ENCODE measurements around the gene TCL1B.

DNA sequence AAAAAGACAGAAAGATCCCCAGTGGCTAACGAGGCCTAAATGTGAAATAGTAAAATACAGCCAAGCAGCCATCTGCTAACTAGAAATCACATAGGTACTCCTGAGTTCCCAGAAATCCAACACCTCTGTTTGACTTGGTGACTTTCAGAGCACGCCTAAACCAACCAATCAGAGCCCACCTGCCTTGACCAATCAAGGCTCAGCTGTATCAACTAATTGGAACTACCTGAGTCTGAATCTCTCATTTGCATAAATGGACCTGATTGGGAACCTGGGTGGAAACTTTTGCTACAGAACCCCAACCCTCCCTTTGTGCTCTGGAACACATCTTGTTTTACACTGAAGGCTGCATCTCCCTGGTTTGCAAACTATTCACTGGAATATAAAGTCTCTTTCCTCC is 5.1 kb upstream of the TCL1B start:
- no peak for TF ChIP-seq RFX5 (IDR thresholded peaks at IDR 0.05; ENCODE audit: low read depth, low read length)
- TF ChIP-seq ZNF547 (CRISPR knock-in tag; IDR thresholded peaks at IDR 0.05), result no peak
- TF ChIP-seq KLF13 (CRISPR knock-in tag; IDR thresholded peaks at IDR 0.05), result no peak
- no peak for TF ChIP-seq ZFP36 (IDR thresholded peaks at IDR 0.05; ENCODE audit: borderline replicate concordance, low read depth, low read length, partially characterized antibody)
- TF ChIP-seq ZNF251 (CRISPR knock-in tag; IDR thresholded peaks at IDR 0.05), result no peak
- TF ChIP-seq, protein P1, sequence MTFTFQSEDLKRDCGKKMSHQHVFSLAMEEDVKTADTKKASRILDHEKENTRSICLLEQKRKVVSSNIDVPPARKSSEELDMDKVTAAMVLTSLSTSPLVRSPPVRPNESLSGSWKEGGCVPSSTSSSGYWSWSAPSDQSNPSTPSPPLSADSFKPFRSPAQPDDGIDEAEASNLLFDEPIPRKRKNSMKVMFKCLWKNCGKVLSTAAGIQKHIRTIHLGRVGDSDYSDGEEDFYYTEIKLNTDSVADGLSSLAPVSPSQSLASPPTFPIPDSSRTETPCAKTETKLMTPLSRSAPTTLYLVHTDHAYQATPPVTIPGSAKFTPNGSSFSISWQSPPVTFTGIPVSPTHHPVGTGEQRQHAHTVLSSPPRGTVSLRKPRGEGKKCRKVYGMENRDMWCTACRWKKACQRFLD (CRISPR knock-in tag; IDR thresholded peaks at IDR 0.05; ENCODE audit: borderline replicate concordance), result no peak
- TF ChIP-seq, protein P2, sequence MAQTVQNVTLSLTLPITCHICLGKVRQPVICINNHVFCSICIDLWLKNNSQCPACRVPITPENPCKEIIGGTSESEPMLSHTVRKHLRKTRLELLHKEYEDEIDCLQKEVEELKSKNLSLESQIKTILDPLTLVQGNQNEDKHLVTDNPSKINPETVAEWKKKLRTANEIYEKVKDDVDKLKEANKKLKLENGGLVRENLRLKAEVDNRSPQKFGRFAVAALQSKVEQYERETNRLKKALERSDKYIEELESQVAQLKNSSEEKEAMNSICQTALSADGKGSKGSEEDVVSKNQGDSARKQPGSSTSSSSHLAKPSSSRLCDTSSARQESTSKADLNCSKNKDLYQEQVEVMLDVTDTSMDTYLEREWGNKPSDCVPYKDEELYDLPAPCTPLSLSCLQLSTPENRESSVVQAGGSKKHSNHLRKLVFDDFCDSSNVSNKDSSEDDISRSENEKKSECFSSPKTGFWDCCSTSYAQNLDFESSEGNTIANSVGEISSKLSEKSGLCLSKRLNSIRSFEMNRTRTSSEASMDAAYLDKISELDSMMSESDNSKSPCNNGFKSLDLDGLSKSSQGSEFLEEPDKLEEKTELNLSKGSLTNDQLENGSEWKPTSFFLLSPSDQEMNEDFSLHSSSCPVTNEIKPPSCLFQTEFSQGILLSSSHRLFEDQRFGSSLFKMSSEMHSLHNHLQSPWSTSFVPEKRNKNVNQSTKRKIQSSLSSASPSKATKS (CRISPR knock-in tag; IDR thresholded peaks at IDR 0.05), result no peak
- no peak for TF ChIP-seq FIP1L1 (IDR thresholded peaks at IDR 0.05; ENCODE audit: borderline replicate concordance, insufficient read depth, low read depth, low read length)
- no peak for TF ChIP-seq BRCA1 (CRISPR knock-in tag; IDR thresholded peaks at IDR 0.05)
- TF ChIP-seq ZNF678 (CRISPR knock-in tag; IDR thresholded peaks at IDR 0.05), result no peak
